Mucosa of rectum (tissue), 2 donors: ENCODE results near the gene DIAPH3.

Source experiments
- H3K27ac ChIP-seq, 2 donors: one replicate each; pipeline ENCODE4 v1.7.0; 2013; ENCODE audit warnings: inconsistent platforms in 2 of 2, low read depth in 2 of 2, low read length in 2 of 2
- H3K27me3 ChIP-seq, 2 donors: one replicate each; pipeline ENCODE4 v1.7.0; 2013; ENCODE audit warnings: low read length in 2 of 2; ENCODE audit not compliant: control insufficient read depth in 2 of 2, insufficient read depth in 2 of 2
- H3K36me3 ChIP-seq, 2 donors: one replicate each; pipeline ENCODE4 v1.7.0; 2013; ENCODE audit warnings: low read length in 2 of 2; ENCODE audit not compliant: control insufficient read depth in 2 of 2, insufficient read depth in 2 of 2
- H3K4me1 ChIP-seq, 2 donors: one replicate each; pipeline ENCODE4 v1.7.0; 2013; ENCODE audit warnings: low read length in 2 of 2, mild to moderate bottlenecking in 1 of 2; ENCODE audit not compliant: control insufficient read depth in 2 of 2, insufficient read depth in 2 of 2
- H3K4me3 ChIP-seq, 2 donors: one replicate each; pipeline ENCODE4 v1.7.0; 2013; ENCODE audit warnings: low read length in 2 of 2
- H3K9ac ChIP-seq, 2 donors: one replicate each; pipeline ENCODE4 v1.7.0; 2013; ENCODE audit warnings: low read length in 2 of 2, low read depth in 1 of 2, mild to moderate bottlenecking in 1 of 2
- H3K9me3 ChIP-seq, 2 donors: one replicate each; pipeline ENCODE4 v1.7.0; 2013; ENCODE audit warnings: low read length in 2 of 2; ENCODE audit not compliant: control insufficient read depth in 2 of 2
- donor health status: healthy.
- donor health status: Normal muscosa, but diverticular disease.

DIAPH3 gene

GRCh38 chr13:59721926-59722910 is 441.5 kb downstream of the DIAPH3 start:
- Histone ChIP-seq H3K27me3 (no peaks in the 10 kb centered on the region), H3K36me3 (no peaks in the 10 kb centered on the region), H3K4me3 (no peak overlapping the region), H3K4me1 (no peaks in the 10 kb centered on the region), H3K9me3 (no peaks in the 10 kb centered on the region), H3K9ac (no peak overlapping the region), H3K27ac (no peak overlapping the region)

GRCh38 chr13:59715611-59716010 is 448.1 kb downstream of the DIAPH3 start:
- H3K36me3 ChIP-seq, result no peaks in the 10 kb centered on the region
- no peak overlapping the region for H3K27ac ChIP-seq
- H3K9ac ChIP-seq, result no peak overlapping the region
- H3K4me3 ChIP-seq, result no peak overlapping the region
- H3K4me1 ChIP-seq, result no peaks in the 10 kb centered on the region
- no peaks in the 10 kb centered on the region for H3K27me3 ChIP-seq
- no peaks in the 10 kb centered on the region for H3K9me3 ChIP-seq

GRCh38 chr13:59710996-59711701 is 452.6 kb downstream of the DIAPH3 start:
- Histone ChIP-seq H3K4me1 (no peaks in the 10 kb centered on the region), H3K27ac (no peak overlapping the region), H3K27me3 (no peaks in the 10 kb centered on the region), H3K9me3 (no peaks in the 10 kb centered on the region), H3K9ac (no peak overlapping the region), H3K4me3 (no peak overlapping the region), H3K36me3 (no peaks in the 10 kb centered on the region)

- Histone ChIP-seq H3K4me1 (no peaks in the 10 kb centered on the region), H3K9ac (no peak overlapping the region), H3K27me3 (no peaks in the 10 kb centered on the region), H3K9me3 (no peaks in the 10 kb centered on the region), H3K27ac (no peak overlapping the region), H3K36me3 (no peaks in the 10 kb centered on the region), H3K4me3 (no peak overlapping the region)
These were observed 453.3 kb downstream of the DIAPH3 start for GRCh38 chr13:59710416-59710815.

GRCh38 chr13:59706101-59706976 is 457.4 kb downstream of the DIAPH3 start:
- Histone ChIP-seq H3K36me3 (no peaks in the 10 kb centered on the region), H3K27ac (no peak overlapping the region), H3K9me3 (no peaks in the 10 kb centered on the region), H3K9ac (no peak overlapping the region), H3K4me1 (no peaks in the 10 kb centered on the region), H3K27me3 (no peaks in the 10 kb centered on the region), H3K4me3 (no peak overlapping the region)

GRCh38 chr13:59702269-59702668 is 461.5 kb downstream of the DIAPH3 start:
- Histone ChIP-seq H3K9ac (no peak overlapping the region), H3K27me3 (no peaks in the 10 kb centered on the region), H3K4me1 (no peaks in the 10 kb centered on the region), H3K36me3 (no peaks in the 10 kb centered on the region), H3K27ac (no peak overlapping the region), H3K9me3 (no peaks in the 10 kb centered on the region), H3K4me3 (no peak overlapping the region)

- no peaks in the 10 kb centered on the region for H3K9me3 ChIP-seq
- H3K27ac ChIP-seq, result no peak overlapping the region
- H3K27me3 ChIP-seq, result no peaks in the 10 kb centered on the region
- no peaks in the 10 kb centered on the region for H3K4me1 ChIP-seq
- no peaks in the 10 kb centered on the region for H3K36me3 ChIP-seq
- H3K4me3 ChIP-seq, result no peak overlapping the region
- H3K9ac ChIP-seq, result no peak overlapping the region
These were observed 462.5 kb downstream of the DIAPH3 start for GRCh38 chr13:59701261-59701660.

- Histone ChIP-seq H3K36me3 (no peaks in the 10 kb centered on the region), H3K4me1 (no peaks in the 10 kb centered on the region), H3K9ac (no peak overlapping the region), H3K9me3 (no peaks in the 10 kb centered on the region), H3K27me3 (no peaks in the 10 kb centered on the region), H3K27ac (no peak overlapping the region), H3K4me3 (no peak overlapping the region)
These were observed 463.4 kb downstream of the DIAPH3 start for GRCh38 chr13:59700281-59700680.

GRCh38 chr13:59696271-59696670 is 467.5 kb downstream of the DIAPH3 start:
- Histone ChIP-seq H3K4me3 (no peak overlapping the region), H3K27ac (no peak overlapping the region), H3K36me3 (no peaks in the 10 kb centered on the region), H3K4me1 (no peaks in the 10 kb centered on the region), H3K9ac (no peak overlapping the region), H3K9me3 (no peaks in the 10 kb centered on the region), H3K27me3 (no peaks in the 10 kb centered on the region)
